ENCODE data around the gene VEPH1. TPM values are rescaled to one million over a fixed set of nuclear protein-coding genes. Genes with fewer than 3 reads are reported as not detected.

Gene VEPH1
- total RNA-seq (ENCODE audit: low replicate concordance): 27.4 and 152 TPM in 2 replicates

DNA sequence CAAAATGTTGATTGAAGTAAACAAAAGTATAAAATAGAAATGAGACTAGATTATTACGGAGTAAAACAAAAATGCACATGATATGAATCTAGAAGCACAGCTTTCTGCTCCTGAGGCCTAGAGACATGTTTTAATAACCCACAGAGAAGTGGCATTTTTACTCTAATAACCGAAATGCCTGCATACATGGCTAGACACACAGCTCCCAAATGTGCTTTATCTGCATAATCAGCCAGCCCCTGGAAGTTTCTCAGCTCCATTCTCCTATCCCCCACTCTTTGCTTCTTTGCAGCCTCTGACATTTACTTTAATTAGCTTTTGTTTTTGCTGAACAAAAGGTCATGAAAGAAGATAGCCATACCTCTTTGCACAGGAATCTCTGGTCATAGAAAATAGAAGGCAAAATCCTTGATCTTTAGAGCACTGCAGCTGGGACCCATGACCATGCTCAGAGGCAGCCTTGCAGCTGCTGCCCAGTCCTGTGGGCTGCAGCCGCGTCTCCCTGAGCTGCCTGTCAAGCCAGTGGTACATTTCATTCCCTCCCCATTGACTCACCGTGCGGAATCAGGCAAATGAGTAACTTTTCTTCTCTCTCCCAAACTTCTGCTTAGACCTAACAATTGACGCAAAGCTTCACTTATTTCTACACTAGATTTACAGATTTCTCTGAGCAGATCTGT lies at the start of gene VEPH1:
TSS of gene VEPH1 (minus strand) at position 501 of the 680 bp plus-strand sequence. CDS start 8,067 bp downstream, outside the sequence.
- peak; percentile 39 for DNase-seq (ENCODE audit: low read depth)
- TF ChIP-seq CTCF (IDR thresholded peaks at IDR 0.05; ENCODE audit: insufficient read depth, low read length): no peak
- H3K4me3 ChIP-seq (ENCODE audit: low read depth, low read length): no peak within 1 kb of the TSS

GRCh38 chr3:157551961-157552360 lies 48.7 kb upstream of the VEPH1 start:
- no peak for DNase-seq (ENCODE audit: low read depth)
- H3K4me3 ChIP-seq (ENCODE audit: low read depth, low read length): no peak overlapping the region
- TF ChIP-seq CTCF (IDR thresholded peaks at IDR 0.05; ENCODE audit: insufficient read depth, low read length): no peak

GRCh38 chr3:157549498-157549897 lies 46.3 kb upstream of the VEPH1 start:
- TF ChIP-seq CTCF (IDR thresholded peaks at IDR 0.05; ENCODE audit: insufficient read depth, low read length): no peak
- H3K4me3 ChIP-seq (ENCODE audit: low read depth, low read length): no peak overlapping the region
- no peak for DNase-seq (ENCODE audit: low read depth)

DNA sequence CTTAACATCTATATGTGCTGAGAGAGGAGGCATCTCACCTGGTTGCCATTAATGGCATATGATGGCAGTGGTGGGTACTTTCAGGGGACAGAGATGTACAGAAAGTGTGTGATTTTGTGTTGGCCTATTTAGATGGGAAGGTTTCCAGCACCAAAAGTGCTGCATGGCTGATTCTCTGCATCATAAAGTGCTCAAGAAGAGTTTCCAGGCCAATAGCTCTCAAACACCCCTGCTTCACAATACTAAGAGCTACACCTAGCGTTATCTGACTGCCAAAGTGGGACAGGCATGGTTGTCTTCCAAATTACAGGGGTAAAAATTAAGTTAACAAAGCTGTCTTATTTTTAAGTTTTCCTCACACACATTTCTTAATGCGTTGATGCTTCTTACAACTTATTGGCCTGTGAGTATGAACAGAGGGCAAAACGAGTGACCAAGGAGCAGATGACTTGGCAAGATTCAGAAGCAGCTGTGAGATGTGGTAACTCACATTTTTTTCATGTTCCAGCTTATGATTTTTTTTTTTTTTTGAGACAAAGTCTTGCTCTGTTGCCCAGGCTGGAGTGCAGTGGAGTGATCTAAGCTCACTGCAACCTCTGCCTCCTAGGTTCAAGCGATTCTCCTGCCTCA lies 41.4 kb upstream of the VEPH1 start:
- DNase-seq (ENCODE audit: low read depth): peak; percentile 89
- no peak overlapping the region for H3K4me3 ChIP-seq (ENCODE audit: low read depth, low read length)
- no peak for TF ChIP-seq CTCF (IDR thresholded peaks at IDR 0.05; ENCODE audit: insufficient read depth, low read length)

GRCh38 chr3:157543501-157544035 lies 40.4 kb upstream of the VEPH1 start:
- no peak for TF ChIP-seq CTCF (IDR thresholded peaks at IDR 0.05; ENCODE audit: insufficient read depth, low read length)
- no peak for DNase-seq (ENCODE audit: low read depth)
- H3K4me3 ChIP-seq (ENCODE audit: low read depth, low read length): peak overlapping the region; percentile 61

GRCh38 chr3:157542711-157543500 lies 39.7 kb upstream of the VEPH1 start:
- H3K4me3 ChIP-seq (ENCODE audit: low read depth, low read length): peak overlapping the region; percentile 61
- DNase-seq (ENCODE audit: low read depth): peak; percentile 74
- peak; percentile 28 for TF ChIP-seq CTCF (IDR thresholded peaks at IDR 0.05; ENCODE audit: insufficient read depth, low read length)
